ENCODE measurements around the gene CHP1. TPM values are rescaled to one million over a fixed set of nuclear protein-coding genes. Genes with fewer than 3 reads are reported as not detected.

The CHP1 gene
- 89.3 and 89.6 TPM in 2 replicates for total RNA-seq
- long read RNA-seq, transcript CHP1-201 (7 exons, 3,329 nt): major isoform, 17 of 25 reads
- long read RNA-seq, partial matches to known transcripts: 1 of 25 reads
- long read RNA-seq, other reads (novel, unspliced or antisense): 7 of 25 reads

DNA sequence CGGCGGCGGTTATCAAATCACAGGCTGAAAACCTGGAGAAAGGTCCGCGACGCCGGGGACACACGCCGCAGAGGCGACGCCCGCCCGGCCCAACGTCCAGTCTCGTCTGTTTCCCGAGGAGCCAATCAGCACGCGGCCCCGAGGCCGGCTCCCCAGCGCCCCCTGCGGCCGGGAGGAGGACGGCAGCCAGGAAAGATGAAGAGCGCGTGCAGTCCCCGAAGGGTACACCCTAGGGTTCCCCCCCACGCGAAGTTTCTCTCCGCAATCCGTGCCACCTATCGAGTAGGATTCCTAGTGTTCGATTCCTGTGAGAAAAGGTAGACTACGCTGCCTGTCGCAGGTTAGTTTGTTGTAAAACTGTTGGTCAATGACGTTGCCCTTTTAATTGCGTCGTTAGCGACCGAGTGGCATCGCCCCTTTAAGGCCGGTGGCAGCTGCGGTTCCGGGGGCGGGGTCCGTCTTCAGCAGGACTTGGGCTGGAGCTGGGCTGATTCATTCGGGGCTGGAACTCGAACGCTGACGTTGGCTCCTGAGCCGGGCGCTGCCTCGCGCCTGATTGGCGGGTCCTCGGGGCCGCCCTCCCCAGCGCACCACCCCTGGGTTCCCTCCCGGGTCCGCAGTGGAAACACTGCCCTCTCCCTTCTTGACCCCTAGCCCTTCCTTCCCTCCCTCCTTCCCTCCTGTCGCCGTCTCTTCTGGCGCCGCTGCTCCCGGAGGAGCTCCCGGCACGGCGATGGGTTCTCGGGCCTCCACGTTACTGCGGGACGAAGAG lies at the start of gene CHP1, which contains the start of gene EXD1:
Gene CHP1, plus strand, starts transcription at position 619 of the 772 bp plus-strand sequence. Its CDS starts 115 bp downstream, at position 734.
Gene EXD1, minus strand, starts transcription at position 108 of the 772 bp plus-strand sequence. CDS start 4,182 bp downstream, outside the sequence.
- Mint-ChIP-seq H3K9me3 (ENCODE audit: low read depth) (no peaks in the 10 kb centered on the region), H3K36me3 (ENCODE audit: insufficient read depth) (no peaks in the 10 kb centered on the region), H3K4me3 (ENCODE audit: low read depth) (peak within 1 kb of the TSS; percentile 91), H3K27ac (peak within 1 kb of the TSS; percentile 92), H3K27me3 (no peaks in the 10 kb centered on the region), H3K4me1 (ENCODE audit: low read depth) (peaks cover 13% of the 10 kb centered on the region)
- DNase-seq (ENCODE audit: low spot score, unreplicated experiment): peak; percentile 84
- TF ChIP-seq, protein P1, sequence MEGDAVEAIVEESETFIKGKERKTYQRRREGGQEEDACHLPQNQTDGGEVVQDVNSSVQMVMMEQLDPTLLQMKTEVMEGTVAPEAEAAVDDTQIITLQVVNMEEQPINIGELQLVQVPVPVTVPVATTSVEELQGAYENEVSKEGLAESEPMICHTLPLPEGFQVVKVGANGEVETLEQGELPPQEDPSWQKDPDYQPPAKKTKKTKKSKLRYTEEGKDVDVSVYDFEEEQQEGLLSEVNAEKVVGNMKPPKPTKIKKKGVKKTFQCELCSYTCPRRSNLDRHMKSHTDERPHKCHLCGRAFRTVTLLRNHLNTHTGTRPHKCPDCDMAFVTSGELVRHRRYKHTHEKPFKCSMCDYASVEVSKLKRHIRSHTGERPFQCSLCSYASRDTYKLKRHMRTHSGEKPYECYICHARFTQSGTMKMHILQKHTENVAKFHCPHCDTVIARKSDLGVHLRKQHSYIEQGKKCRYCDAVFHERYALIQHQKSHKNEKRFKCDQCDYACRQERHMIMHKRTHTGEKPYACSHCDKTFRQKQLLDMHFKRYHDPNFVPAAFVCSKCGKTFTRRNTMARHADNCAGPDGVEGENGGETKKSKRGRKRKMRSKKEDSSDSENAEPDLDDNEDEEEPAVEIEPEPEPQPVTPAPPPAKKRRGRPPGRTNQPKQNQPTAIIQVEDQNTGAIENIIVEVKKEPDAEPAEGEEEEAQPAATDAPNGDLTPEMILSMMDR (IDR thresholded peaks at IDR 0.05; ENCODE audit: unreplicated experiment): peak; percentile 95

DNA sequence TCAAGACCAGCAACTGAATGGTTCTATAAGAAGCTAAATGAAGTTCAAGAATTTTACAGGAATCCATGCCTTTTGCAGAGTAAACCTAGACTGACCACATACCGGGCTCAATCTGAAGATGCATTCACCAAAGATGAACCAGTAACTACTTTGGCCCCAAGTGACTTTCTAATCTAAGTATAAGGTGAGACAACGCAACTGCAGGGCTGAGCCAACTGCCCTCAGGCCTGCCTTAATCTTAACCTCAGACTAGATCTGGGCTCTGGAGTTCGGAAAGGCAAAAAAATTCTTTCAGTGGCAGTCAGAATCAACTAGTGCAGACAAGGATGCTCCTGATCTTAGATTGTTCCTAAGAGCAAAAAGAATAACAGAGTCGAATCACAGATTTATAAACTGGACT lies 48.8 kb upstream of the CHP1 start:
- Mint-ChIP-seq H3K36me3 (ENCODE audit: insufficient read depth) (no peaks in the 10 kb centered on the region), H3K27ac (no peak overlapping the region), H3K27me3 (peaks cover 6% of the 10 kb centered on the region), H3K9me3 (ENCODE audit: low read depth) (no peaks in the 10 kb centered on the region), H3K4me1 (ENCODE audit: low read depth) (no peaks in the 10 kb centered on the region), H3K4me3 (ENCODE audit: low read depth) (no peak overlapping the region)
- DNase-seq (ENCODE audit: low spot score, unreplicated experiment): no peak
- TF ChIP-seq, protein P1 (IDR thresholded peaks at IDR 0.05; ENCODE audit: unreplicated experiment): no peak

DNA sequence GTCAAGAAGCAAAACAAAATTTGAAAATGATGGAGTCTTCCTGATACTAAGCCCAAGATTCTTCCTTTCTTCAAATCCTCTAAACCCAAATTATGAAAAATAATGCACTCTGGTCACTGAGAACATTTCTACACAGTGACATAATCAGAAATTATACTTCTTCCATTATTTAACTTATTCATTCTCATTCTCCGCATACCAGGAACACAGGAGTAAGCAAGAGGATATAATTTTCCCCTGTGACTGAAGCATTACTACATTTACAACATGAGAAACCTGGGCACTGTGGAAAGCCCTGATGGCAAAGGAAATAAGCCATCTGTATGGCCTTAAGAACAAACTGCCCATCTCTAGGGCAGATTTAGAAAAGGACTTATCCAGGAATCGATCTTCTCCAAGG lies 47.5 kb upstream of the CHP1 start:
- H3K27ac Mint-ChIP-seq: no peak overlapping the region

DNA sequence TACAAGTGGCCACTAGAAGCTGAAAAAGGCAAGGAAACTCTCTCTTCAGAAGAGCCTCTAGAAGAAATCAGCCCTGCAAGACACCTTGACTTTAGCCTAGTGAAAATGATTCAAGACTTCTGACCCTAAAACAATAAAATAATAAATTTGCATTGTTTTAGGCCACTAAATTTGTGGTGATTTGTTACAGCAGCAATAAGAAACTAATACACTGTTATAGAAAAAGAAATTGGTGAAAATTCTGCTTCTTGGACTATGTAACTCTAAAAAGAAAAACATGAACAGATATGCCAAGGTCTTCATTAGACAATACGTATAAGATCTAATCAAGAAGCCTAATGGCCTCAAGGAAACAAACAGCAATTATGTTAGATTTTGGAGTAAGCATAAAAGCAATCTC lies 36.6 kb upstream of the CHP1 start:
- DNase-seq (ENCODE audit: low spot score, unreplicated experiment): no peak
- no peaks in the 10 kb centered on the region for H3K4me1 Mint-ChIP-seq (ENCODE audit: low read depth)
- TF ChIP-seq, protein P1 (IDR thresholded peaks at IDR 0.05; ENCODE audit: unreplicated experiment): no peak

More for the DNA sequence above, 47.5 kb upstream of the CHP1 start:
- peaks cover 6% of the 10 kb centered on the region for H3K27me3 Mint-ChIP-seq
- TF ChIP-seq, protein P1 (IDR thresholded peaks at IDR 0.05; ENCODE audit: unreplicated experiment): no peak
- no peak overlapping the region for H3K4me3 Mint-ChIP-seq (ENCODE audit: low read depth)
- no peaks in the 10 kb centered on the region for H3K9me3 Mint-ChIP-seq (ENCODE audit: low read depth)
- H3K4me1 Mint-ChIP-seq (ENCODE audit: low read depth): no peaks in the 10 kb centered on the region
- no peaks in the 10 kb centered on the region for H3K36me3 Mint-ChIP-seq (ENCODE audit: insufficient read depth)
- no peak for DNase-seq (ENCODE audit: low spot score, unreplicated experiment)

DNA sequence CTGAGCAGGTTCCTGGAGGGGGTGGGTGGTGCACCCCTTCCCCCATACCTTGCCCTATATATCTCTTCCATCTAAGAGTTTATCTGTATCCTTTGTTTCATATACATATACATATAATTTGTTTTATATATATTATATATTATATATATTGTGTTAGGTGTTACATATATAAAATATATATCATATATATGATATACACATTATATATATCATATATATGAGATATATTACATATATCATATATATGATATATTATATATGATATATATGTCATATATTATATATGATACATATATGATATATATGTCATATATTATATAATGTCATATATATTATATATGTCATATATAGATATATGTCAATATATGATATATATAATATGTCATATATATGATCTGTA lies 31.6 kb upstream of the CHP1 start:
- Mint-ChIP-seq H3K4me1 (ENCODE audit: low read depth) (no peaks in the 10 kb centered on the region), H3K27me3 (no peaks in the 10 kb centered on the region), H3K36me3 (ENCODE audit: insufficient read depth) (no peaks in the 10 kb centered on the region), H3K4me3 (ENCODE audit: low read depth) (no peak overlapping the region), H3K9me3 (ENCODE audit: low read depth) (no peaks in the 10 kb centered on the region), H3K27ac (no peak overlapping the region)
- DNase-seq (ENCODE audit: low spot score, unreplicated experiment): no peak
- TF ChIP-seq, protein P1 (IDR thresholded peaks at IDR 0.05; ENCODE audit: unreplicated experiment): no peak

More for the DNA sequence above, 36.6 kb upstream of the CHP1 start:
- no peaks in the 10 kb centered on the region for H3K36me3 Mint-ChIP-seq (ENCODE audit: insufficient read depth)
- H3K4me3 Mint-ChIP-seq (ENCODE audit: low read depth): no peak overlapping the region
- no peaks in the 10 kb centered on the region for H3K9me3 Mint-ChIP-seq (ENCODE audit: low read depth)
- no peaks in the 10 kb centered on the region for H3K27me3 Mint-ChIP-seq
- H3K27ac Mint-ChIP-seq: no peak overlapping the region

Data from progenitor cell of endocrine pancreas (in vitro differentiated cells).